RWPE1 (cell line): ENCODE data around the gene LMX1B.
"Not testable (repeated sequence)": the region's sequence is repeated elsewhere in the genome, so short reads cannot be mapped to it uniquely, and the experiment has no call there.

Experiments used
- CTCF ChIA-PET: fragments of 350-600 bp; sonication (Branson Sonifier 250); formaldehyde crosslinking; extraction: SDS; loops from one replicate; lab custom pipeline; 2021; lab: Yijun Ruan, JAX
- POLR2A ChIA-PET: fragments of 400-600 bp; formaldehyde crosslinking; extraction: SDS; loops from one replicate; lab custom pipeline; 2020; ENCODE audit warnings: antibody characterized with exemption; ENCODE audit not compliant: low non-redundant PET; lab: Yijun Ruan, JAX
- DNase-seq: peaks from one replicate; pipeline ENCODE4 v3.0.0; 2012; ENCODE audit warnings: low spot score
- H3K27ac ChIP-seq: fragments of 450-650 bp; 2 replicates; pipeline ENCODE4 v1.5.1; 2017
- TF ChIP-seq, protein P1 (sequence below): fragments of 450-650 bp; conservative IDR thresholded peaks from 2 replicates; pipeline ENCODE4 v1.5.1; 2017; ENCODE audit warnings: low read depth, mild to moderate bottlenecking

Gene LMX1B

DNA sequence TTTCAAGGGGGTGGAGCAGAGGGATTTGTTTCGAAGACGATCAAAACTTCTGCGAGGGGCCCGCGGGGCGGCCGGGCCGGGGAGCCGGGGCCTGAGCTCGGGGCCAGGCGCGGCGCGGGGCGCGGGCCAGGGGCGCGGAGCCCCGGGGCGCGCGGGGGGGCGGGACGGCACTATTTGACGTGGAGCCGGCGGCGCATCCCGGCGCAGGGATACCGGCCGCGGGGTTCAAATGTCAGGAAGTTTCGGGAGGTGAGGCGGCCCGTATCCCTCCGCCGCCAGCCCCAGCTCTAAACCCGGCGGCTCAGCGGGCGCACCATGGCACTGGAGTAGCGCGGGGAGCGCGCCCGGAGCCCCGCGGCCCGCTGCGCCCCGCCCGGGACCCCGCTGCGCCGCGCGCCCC is at the start of gene LMX1B:
Gene LMX1B, plus strand, starts transcription at position 278 of the 400 bp plus-strand sequence. CDS start 522 bp downstream, outside the sequence.
- ChIA-PET POLR2A (no interaction called here), CTCF (interaction anchor here (0.5 to 1.6 kb wide), 10 partner anchors 21 to 611 kb away, joined by 3 to 6 read pairs (median 3); no protein-coding TSS in a partner anchor)
- DNase-seq, result peak; percentile 85
- no peak within 1 kb of the TSS for H3K27ac ChIP-seq
- TF ChIP-seq, protein P1, sequence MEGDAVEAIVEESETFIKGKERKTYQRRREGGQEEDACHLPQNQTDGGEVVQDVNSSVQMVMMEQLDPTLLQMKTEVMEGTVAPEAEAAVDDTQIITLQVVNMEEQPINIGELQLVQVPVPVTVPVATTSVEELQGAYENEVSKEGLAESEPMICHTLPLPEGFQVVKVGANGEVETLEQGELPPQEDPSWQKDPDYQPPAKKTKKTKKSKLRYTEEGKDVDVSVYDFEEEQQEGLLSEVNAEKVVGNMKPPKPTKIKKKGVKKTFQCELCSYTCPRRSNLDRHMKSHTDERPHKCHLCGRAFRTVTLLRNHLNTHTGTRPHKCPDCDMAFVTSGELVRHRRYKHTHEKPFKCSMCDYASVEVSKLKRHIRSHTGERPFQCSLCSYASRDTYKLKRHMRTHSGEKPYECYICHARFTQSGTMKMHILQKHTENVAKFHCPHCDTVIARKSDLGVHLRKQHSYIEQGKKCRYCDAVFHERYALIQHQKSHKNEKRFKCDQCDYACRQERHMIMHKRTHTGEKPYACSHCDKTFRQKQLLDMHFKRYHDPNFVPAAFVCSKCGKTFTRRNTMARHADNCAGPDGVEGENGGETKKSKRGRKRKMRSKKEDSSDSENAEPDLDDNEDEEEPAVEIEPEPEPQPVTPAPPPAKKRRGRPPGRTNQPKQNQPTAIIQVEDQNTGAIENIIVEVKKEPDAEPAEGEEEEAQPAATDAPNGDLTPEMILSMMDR, result no peak

- CTCF ChIA-PET, result interaction anchor here (1.3 to 1.5 kb wide), 2 partner anchors 63 to 73 kb away, joined by 4 read pairs; no protein-coding TSS in a partner anchor
- DNase-seq, result no peak
- POLR2A ChIA-PET, result interaction anchor here (0.5 kb wide), 1 partner anchor 49 kb away, joined by 3 read pairs; no protein-coding TSS in a partner anchor
- H3K27ac ChIP-seq, result no peak overlapping the region
- TF ChIP-seq, protein P1, result no peak
Observed at GRCh38 chr9:126564128-126564527, 49.6 kb upstream of the LMX1B start.

DNA sequence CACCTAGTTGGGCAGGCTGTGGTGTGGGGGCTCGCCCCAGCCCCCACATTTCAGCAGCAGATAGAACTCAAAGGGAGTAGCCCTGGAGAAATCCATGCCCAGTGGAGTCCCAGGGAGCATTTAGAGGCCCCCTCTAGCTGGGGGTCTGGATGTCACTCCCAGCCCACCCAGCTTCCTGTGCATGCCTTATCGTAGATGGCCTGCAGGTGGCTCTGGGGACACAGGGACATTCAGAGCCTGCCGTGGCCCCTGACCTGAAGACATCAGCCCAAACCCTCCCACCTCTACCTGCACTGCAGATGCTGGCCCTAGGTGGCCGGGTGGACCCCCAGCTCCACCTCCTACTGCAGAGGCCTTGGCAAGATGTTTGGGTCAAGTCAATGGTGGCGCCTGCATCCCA is 49.0 kb upstream of the LMX1B start:
- POLR2A ChIA-PET, result no interaction called here
- TF ChIP-seq, protein P1, result no peak
- no peak for DNase-seq
- CTCF ChIA-PET, result no interaction called here
- no peak overlapping the region for H3K27ac ChIP-seq

DNA sequence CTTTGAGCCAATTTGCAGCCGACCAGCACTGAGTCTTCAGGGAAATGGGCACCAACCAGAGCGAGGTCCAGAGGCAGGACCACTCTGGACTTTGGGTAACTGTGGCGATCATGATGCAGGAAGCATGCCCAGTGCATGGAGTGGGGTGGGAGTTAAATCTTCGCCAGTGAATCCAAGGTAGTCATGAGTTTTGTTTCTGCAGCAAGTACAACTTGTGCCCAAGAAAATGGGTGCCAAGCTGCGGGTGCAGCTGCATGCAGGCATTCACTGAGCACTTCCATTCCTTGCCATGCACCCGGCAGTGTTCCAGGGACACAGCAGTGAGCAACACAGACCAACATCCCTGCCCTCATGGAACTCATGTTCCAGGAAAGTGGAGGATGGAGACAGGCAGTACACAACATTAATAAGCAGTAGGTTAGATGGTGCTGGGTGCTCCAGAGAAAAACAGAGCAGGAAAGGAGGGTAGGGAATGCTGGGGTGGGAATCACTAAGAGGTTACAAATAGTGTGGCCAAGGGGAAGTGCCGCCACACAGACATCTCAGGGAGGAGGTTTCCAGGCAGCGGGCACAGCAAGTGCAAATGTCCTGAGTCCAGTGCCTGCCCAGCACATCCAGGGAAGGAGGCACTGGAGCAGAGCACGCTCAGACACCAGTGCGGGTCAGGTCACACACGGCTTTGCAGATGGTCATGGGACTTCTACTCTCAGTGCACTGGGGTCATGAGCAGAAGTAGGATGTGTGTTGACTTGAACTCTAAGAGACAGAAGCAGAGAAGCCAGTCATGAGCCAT is 48.2 kb upstream of the LMX1B start:
- ChIA-PET CTCF (no interaction called here), POLR2A (no interaction called here)
- TF ChIP-seq, protein P1, result no peak
- DNase-seq, result no peak
- H3K27ac ChIP-seq, result no peak overlapping the region

DNA sequence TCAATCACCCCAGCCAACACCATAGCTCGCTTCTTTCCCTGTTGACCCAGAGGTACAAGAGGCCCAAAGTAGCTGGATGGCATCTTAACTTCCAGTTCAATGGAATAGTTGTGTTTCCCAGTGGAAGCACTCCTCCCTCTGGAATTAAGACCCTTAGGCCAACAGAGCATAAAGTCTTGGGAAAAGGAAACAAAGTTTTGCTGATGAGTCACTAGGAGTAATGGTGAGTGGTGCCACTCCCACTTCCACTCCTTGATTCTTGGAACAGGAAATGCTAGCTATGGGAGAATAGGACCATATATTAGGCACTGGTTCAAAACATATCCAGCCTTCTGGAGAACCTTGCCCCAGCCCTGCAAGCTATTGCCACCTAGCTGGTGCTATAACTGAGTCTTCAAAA is 44.7 kb upstream of the LMX1B start:
- peak; percentile 84 for DNase-seq
- no peak overlapping the region for H3K27ac ChIP-seq
- CTCF ChIA-PET, result interaction anchor here (0.9 to 1.5 kb wide), 3 partner anchors 10 to 68 kb away, joined by 3 to 7 read pairs (median 4); no protein-coding TSS in a partner anchor
- TF ChIP-seq, protein P1, result no peak
- POLR2A ChIA-PET, result no interaction called here

DNA sequence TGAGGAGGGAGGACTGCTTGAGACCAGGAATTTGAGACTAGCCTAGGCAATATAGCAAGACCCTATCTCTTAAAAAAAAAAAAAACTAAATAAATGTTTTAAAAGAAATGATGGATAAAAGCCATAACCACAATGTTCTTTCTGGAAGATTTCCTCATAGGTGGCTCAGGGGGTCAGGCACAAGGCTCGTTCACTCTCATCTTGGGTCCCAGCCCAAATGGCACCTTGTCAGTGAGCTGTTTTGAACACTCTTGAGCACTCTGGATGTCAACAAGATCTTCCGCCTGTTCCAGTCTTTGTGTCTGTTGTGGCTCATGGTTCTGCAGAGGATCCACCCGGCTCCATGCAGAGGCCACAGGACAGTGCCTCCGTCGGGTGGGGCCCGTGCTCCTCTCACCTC is 35.7 kb upstream of the LMX1B start:
- TF ChIP-seq, protein P1, result no peak
- no peak overlapping the region for H3K27ac ChIP-seq
- ChIA-PET CTCF (interaction anchor here (0.6 to 1.2 kb wide), 3 partner anchors 9 to 179 kb away, joined by 3 to 4 read pairs (median 4); no protein-coding TSS in a partner anchor), POLR2A (no interaction called here)
- no peak for DNase-seq

DNA sequence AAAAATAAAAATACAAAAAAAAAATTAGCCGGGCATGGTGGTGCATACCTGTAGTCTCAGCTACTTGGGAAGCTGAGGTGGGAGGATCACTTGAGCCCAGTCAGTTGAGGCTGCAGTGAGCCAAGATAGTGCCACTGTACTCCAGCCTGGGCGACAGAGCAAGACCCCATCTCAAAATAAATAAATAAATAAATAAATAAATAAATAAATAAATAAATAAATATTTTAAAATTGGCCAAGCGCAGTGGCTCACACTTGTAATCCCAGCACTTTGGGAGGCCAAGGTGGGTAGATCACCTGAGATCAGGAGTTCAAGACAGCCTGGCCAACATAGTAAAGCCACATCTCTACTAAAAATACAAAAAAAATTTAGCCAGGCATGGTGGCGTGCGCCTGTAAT is 33.4 kb upstream of the LMX1B start:
- H3K27ac ChIP-seq, DNase-seq, POLR2A ChIA-PET: not testable (repeated sequence)
- CTCF ChIA-PET, result interaction anchor here (0.6 to 0.7 kb wide), 2 partner anchors 18 to 1475 kb away, joined by 3 to 8 read pairs; no protein-coding TSS in a partner anchor
